ENCODE measurements around the gene LY6G5C. TPM values are rescaled to one million over a fixed set of nuclear protein-coding genes. Genes with fewer than 3 reads are reported as not detected.

LY6G5C gene
- total RNA-seq, 4 donors from 2014 or later = not detected

DNA sequence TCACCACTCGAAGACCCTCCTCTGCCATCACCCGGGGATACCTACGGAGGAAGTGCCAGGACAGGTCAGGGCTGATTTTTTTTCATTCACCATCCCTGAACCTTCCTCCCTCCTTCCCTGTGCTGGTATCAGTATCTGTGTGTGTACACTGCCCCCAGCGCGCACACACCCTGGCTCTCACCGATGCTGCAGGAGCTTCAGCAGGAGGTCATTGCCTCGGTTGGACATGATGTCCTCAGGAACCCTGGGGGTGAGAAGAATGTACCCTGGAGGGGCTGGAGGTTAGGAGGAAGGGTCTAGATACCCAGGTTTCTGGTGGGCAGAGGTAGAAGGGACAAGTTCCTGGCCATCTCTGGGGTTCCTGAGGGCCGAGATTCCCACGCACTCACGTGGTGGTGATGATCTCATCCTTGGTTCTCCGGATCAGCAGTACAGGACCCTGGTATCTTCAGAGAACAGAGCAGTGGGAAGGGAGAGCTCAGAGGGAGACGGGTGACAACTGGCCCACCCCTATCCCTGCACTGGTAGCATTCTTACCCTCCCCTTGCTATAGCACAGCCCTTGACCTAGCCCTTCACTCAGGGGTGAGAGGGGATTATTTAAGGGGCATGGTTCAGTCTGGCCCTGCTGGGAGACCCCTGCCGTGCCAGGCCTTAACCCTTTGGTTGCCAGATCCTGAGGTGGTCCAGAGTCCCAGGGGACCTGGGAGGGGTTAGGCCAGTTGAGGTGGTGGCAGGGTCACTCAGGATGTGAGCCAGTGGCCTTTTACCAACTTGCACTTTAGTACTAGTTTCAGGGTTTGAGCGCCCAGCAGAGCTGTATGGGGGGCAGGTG, 7.2 kb upstream of the LY6G5C start:
- no peak for TF ChIP-seq CTCF (IDR thresholded peaks at IDR 0.05)
- TF ChIP-seq POLR2A (IDR thresholded peaks at IDR 0.05) = no peak
- Histone ChIP-seq H3K9me3 (no peaks in the 10 kb centered on the region), H3K4me3 (no peak overlapping the region), H3K4me1 (peaks cover 0 to 5% (median 0%) of the 10 kb centered on the region in 4 donors), H3K27ac (no peak overlapping the region), H3K27me3 (no peaks in the 10 kb centered on the region), H3K36me3 (peaks cover 0 to 75% (median 0%) of the 10 kb centered on the region in 3 donors)
- no peak for DNase-seq

DNA sequence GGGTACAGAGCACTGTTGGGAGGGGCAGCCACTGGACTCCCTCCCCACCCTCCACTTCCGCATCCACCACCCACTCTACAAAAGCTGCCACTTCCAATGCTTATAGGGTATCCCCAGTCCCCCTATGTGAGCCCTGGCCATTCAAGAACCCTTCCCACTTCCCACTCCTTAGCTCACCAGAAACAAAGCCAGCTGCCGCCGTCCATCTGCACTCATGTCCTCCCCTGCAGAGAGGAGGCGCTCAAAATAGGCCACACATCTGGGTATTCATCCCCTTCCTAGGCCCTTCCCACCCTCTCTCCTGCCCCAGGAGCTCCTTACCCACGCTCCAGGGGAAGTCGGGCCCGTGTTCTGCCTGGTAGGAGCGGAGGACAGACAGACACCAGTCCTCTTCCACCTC, 6.5 kb upstream of the LY6G5C start:
- H3K36me3 ChIP-seq = peaks cover 0 to 68% (median 0%) of the 10 kb centered on the region in 3 donors
- no peak overlapping the region for H3K4me3 ChIP-seq

DNA sequence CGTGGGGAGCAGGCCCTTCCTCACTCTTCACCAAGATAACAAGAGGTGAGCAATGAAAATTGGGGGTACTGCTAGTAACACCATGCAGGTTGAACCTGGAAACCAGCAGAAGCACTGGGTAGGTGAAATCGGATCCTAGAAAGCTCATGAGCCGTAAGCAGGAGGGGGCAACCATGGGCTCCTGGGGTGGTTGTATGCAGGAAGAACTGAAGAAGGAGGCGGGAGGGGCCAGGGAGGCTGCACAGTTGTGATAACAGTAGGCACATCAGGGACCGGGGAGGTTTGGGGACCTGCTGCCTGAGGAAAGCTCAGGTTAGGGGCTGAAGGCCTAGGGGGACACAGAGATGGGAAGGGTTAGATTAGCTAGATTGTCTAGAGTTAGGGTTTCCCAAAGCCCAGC, 5.6 kb upstream of the LY6G5C start:
- Histone ChIP-seq H3K4me1 (peaks cover 0 to 16% (median under 1%) of the 10 kb centered on the region in 4 donors), H3K27ac (no peak overlapping the region), H3K4me3 (no peak overlapping the region), H3K9me3 (no peaks in the 10 kb centered on the region), H3K36me3 (peaks cover 0 to 59% (median 0%) of the 10 kb centered on the region in 3 donors), H3K27me3 (no peaks in the 10 kb centered on the region)
- TF ChIP-seq POLR2A (IDR thresholded peaks at IDR 0.05) (no peak), CTCF (IDR thresholded peaks at IDR 0.05) (no peak)
- DNase-seq = no peak

More for the DNA sequence above, 6.5 kb upstream of the LY6G5C start:
- H3K4me1 ChIP-seq = peaks cover 0 to 8% (median 0%) of the 10 kb centered on the region in 4 donors
- no peaks in the 10 kb centered on the region for H3K9me3 ChIP-seq
- no peaks in the 10 kb centered on the region for H3K27me3 ChIP-seq
- no peak overlapping the region for H3K27ac ChIP-seq
- no peak for TF ChIP-seq CTCF (IDR thresholded peaks at IDR 0.05)
- TF ChIP-seq POLR2A (IDR thresholded peaks at IDR 0.05) = no peak
- no peak for DNase-seq

DNA sequence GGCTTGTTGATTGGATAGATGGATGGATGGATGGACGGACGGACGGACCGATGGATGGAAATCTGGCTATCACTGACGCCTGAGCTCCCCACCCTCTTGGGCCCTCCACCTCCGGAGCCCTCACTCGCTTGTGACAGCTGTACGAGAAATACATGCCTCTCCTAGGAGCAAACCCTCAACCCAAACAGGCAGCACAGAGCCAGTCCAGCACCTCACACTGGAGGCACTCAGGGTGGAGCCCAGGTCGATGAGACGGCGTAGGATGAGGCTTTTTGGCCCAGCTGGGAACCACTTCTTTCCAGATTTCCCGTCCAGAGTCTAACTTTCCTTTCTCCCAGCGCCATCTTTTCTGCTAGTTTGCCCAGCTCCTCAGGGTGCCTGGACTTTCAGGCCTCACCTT, 2.7 kb upstream of the LY6G5C start:
- Histone ChIP-seq H3K36me3 (peaks cover 0 to 31% (median 0%) of the 10 kb centered on the region in 3 donors), H3K4me1 (peaks cover 0 to 25% (median 3%) of the 10 kb centered on the region in 4 donors), H3K27ac (peak overlapping the region in 3 of 4 donors; percentile 55 to 81 (median 70)), H3K4me3 (peak overlapping the region in 1 of 4 donors; percentile 45), H3K9me3 (no peaks in the 10 kb centered on the region), H3K27me3 (no peaks in the 10 kb centered on the region)
- TF ChIP-seq POLR2A (IDR thresholded peaks at IDR 0.05) (no peak), CTCF (IDR thresholded peaks at IDR 0.05) (no peak)
- DNase-seq = no peak

- DNase-seq = peak; percentile 50 to 67 (median 65)
- H3K27me3 ChIP-seq = no peaks in the 10 kb centered on the region
- peaks cover 0 to 7% (median 0%) of the 10 kb centered on the region in 3 donors for H3K36me3 ChIP-seq
- H3K4me1 ChIP-seq = peaks cover 0 to 25% (median 3%) of the 10 kb centered on the region in 4 donors
- no peaks in the 10 kb centered on the region for H3K9me3 ChIP-seq
- peak overlapping the region; percentile 59 to 77 (median 69) for H3K27ac ChIP-seq
- TF ChIP-seq CTCF (IDR thresholded peaks at IDR 0.05) (peak in 2 of 6 experiments; percentile 5 to 12), POLR2A (IDR thresholded peaks at IDR 0.05) (no peak)
- H3K4me3 ChIP-seq = peak overlapping the region; percentile 41 to 69 (median 60)
Observed at GRCh38 chr6:31681135-31681671, 336 bp upstream of the LY6G5C start.
